Subcutaneous adipose tissue (tissue), 4 donors: ENCODE measurements around the gene ACTN3. TPM values are rescaled to one million over a fixed set of nuclear protein-coding genes. Genes with fewer than 3 reads are reported as not detected.

Source experiments
- CTCF ChIP-seq: fragments of 450-650 bp; IDR thresholded peaks from one replicate; pipeline ENCODE4 v1.5.1; 2016; ENCODE audit warnings: low read depth, mild to moderate bottlenecking, control low read depth, antibody characterized with exemption, moderate library complexity
- total RNA-seq, 4 donors: library from RNA; depleted of rRNA; stranded (reverse); fragments of >200 nt; gene quantifications; one replicate each; pipeline ENCODE4 v1.1.0, GENCODE V29; 2016

The ACTN3 gene
- total RNA-seq, 4 donors from 2014 or later: 0.22 TPM; not detected in 3

DNA sequence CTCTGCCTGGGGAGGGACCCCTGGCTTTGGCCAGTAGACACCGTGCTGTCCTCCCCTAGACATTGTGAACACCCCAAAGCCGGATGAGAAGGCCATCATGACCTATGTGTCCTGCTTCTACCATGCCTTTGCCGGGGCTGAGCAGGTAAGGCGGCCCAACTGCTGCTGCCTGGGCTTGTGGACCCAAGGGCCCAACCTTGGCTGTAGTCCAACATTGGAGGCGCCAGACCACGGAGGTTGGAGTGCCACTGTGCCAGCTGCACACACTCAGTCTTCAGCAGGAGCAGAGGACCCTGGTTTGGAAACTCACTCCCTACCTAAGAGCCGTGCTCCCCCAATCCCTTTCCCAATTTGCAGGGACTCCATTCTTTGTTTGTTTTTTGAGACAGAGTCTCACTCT is 9.4 kb downstream of the ACTN3 start:
- TF ChIP-seq CTCF: no peak

DNA sequence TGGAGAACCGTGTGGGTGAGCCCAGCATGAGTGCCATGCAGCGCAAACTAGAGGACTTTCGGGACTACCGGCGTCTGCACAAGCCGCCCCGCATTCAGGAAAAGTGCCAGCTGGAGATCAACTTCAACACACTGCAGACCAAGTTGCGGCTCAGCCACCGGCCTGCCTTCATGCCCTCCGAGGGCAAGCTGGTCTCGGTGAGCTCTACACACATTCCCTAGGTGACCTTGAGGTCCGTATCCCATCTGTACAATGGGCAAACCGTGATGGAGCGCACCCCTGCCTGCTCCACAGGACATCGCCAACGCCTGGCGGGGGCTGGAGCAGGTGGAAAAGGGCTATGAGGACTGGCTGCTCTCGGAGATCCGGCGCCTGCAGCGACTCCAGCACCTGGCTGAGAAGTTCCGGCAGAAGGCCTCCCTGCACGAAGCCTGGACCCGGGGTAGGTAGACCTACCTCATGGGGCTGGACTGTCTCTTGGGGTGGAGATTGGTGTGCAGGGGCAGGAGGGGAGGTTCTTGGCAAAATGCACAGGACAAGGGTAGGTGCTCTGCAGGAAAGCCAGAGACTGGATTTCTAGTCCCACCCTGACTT is 11.1 kb downstream of the ACTN3 start:
- TF ChIP-seq CTCF: no peak

GRCh38 chr11:66559142-66559865 is 12.6 kb downstream of the ACTN3 start:
- TF ChIP-seq CTCF: no peak

- TF ChIP-seq CTCF: no peak
Measured at GRCh38 chr11:66559866-66560676, 13.4 kb downstream of the ACTN3 start.

GRCh38 chr11:66561178-66561974 is 14.7 kb downstream of the ACTN3 start:
- no peak for TF ChIP-seq CTCF

- TF ChIP-seq CTCF: no peak
Measured at GRCh38 chr11:66561975-66562248, 15.2 kb downstream of the ACTN3 start.
